GM10266 (cell line): Measurements from ENCODE around the gene TFDP2.

Experiments
- DNase-seq: peaks from one replicate; pipeline ENCODE4 v3.0.0; 2012; ENCODE audit errors: extremely low spot score
- CTCF ChIP-seq: IDR thresholded peaks from 2 replicates; pipeline ENCODE4 v1.5.1; 2012; ENCODE audit warnings: mild to moderate bottlenecking, low read depth; ENCODE audit not compliant: control insufficient read depth, insufficient read depth; ENCODE audit errors: missing control alignments

The TFDP2 gene

GRCh38 chr3:141905129-141905528 lies 244.2 kb downstream of the TFDP2 start:
- no peak for DNase-seq
- TF ChIP-seq CTCF, result no peak

- no peak for TF ChIP-seq CTCF
- no peak for DNase-seq
These were observed 245.1 kb downstream of the TFDP2 start for GRCh38 chr3:141904203-141904602.

GRCh38 chr3:141901914-141902313 lies 247.4 kb downstream of the TFDP2 start:
- TF ChIP-seq CTCF, result no peak
- no peak for DNase-seq

- no peak for TF ChIP-seq CTCF
These were observed 249.0 kb downstream of the TFDP2 start for GRCh38 chr3:141900343-141900742.

GRCh38 chr3:141898908-141899307 lies 250.4 kb downstream of the TFDP2 start:
- no peak for TF ChIP-seq CTCF
- DNase-seq, result no peak

More at GRCh38 chr3:141900343-141900742, 249.0 kb downstream of the TFDP2 start:
- no peak for DNase-seq

GRCh38 chr3:141895731-141896130 lies 253.6 kb downstream of the TFDP2 start:
- DNase-seq, result no peak
- TF ChIP-seq CTCF, result no peak

- no peak for DNase-seq
- no peak for TF ChIP-seq CTCF
These were observed 254.7 kb downstream of the TFDP2 start for GRCh38 chr3:141894524-141895176.
